ENCODE results near the gene DDX42.

GRCh38 chr17:63754046-63754445 is 19.9 kb upstream of the DDX42 start:
- TF ChIP-seq, protein P1, sequence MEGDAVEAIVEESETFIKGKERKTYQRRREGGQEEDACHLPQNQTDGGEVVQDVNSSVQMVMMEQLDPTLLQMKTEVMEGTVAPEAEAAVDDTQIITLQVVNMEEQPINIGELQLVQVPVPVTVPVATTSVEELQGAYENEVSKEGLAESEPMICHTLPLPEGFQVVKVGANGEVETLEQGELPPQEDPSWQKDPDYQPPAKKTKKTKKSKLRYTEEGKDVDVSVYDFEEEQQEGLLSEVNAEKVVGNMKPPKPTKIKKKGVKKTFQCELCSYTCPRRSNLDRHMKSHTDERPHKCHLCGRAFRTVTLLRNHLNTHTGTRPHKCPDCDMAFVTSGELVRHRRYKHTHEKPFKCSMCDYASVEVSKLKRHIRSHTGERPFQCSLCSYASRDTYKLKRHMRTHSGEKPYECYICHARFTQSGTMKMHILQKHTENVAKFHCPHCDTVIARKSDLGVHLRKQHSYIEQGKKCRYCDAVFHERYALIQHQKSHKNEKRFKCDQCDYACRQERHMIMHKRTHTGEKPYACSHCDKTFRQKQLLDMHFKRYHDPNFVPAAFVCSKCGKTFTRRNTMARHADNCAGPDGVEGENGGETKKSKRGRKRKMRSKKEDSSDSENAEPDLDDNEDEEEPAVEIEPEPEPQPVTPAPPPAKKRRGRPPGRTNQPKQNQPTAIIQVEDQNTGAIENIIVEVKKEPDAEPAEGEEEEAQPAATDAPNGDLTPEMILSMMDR (IDR thresholded peaks at IDR 0.05): no peak
- TF ChIP-seq EZH2phosphoT487 (IDR thresholded peaks at IDR 0.05): no peak
